ENCODE results near the gene NUP50. TPM values are rescaled to one million over a fixed set of nuclear protein-coding genes. Genes with fewer than 3 reads are reported as not detected.

Gene NUP50
- total RNA-seq, 1 donor from 2014 or later, result 57.6 TPM

DNA sequence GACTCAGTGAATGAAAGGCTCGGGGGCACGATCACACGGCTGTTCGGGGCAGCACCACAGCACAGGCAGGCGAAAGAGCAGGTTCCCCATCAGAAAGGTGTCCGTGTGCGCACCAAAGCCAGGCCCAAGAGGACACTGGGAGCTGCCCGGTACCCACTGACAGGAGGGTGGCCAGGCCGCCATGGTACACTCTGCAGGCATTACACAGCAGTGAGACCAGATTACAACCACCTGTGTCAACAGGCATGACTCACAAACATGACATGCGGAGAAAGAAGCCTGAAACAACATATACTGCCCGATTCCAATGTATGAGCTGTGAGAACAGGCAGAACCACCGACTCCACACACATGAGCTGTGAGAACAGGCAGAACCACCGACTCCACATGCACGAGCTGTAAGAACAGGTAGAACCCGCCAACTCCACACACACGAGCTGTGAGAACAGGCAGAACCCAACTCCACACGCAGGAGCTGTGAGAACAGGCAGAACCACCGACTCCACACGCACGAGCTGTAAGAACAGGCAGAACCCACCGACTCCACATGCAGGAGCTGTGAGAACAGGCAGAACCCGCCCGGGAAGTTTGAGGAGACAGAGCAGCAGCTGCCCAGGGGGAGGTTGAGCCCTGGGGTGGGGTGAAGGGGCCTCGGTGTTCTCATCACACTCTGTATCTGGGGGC is 44.4 kb downstream of the NUP50 start:
- no peak for DNase-seq (ENCODE audit: extremely low read depth, low read depth, low spot score)

DNA sequence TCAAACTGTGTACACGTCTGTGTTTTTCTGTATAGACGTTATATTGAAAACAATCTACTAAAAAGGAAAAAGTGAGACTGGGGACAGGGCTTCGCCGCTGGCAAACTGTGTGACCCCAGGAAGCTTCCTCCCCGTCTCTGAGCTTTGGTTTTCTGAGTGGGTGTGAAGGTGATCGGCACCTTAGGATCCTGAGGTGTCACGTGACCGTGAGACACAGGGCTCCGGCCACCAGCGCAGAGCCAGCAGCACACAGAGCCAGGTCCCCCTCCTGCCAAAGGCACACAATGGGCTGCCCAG is 44.9 kb downstream of the NUP50 start:
- DNase-seq (ENCODE audit: extremely low read depth, low read depth, low spot score), result no peak

GRCh38 chr22:45208993-45209838 is 45.5 kb downstream of the NUP50 start:
- no peak for DNase-seq (ENCODE audit: extremely low read depth, low read depth, low spot score)

DNA sequence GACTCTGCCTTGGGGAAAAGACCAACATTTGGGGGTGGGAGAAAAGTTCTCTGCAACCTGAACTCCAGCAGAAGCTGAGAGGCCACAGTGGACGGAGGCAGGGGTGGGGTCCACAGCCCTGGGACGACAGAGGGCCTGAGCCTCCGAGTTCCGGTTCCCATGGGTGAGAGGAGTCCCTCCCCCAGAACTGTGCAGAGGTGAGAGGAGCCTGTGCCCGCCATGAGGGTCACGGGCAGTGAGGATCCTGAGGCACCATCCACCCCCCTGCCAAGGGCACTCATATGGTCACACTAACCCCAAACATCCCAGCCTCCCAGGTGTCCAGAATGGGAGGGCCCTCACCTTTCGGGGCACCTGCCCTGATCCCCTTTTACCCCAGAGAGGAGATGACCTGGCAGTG is 46.4 kb downstream of the NUP50 start:
- no peak for DNase-seq (ENCODE audit: extremely low read depth, low read depth, low spot score)

DNA sequence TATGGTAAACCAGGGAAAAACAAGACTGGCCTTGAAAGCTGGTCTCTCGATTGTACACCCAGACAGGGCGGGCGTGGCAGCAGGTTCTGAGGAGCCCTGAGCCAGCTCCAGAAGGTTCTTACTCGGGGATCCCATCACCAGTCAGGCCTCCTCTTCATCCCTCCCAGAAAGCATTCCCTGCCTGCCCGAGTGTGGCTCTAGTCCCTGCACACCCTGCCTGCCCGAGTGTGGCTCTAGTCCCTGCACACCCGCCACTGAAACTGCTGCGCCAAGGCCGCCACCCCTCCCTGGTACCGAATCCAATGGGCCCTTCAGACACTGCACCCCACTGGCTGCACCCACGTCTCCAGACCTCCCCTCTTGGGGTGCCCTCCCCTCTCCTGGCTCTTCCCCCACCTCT is 46.9 kb downstream of the NUP50 start:
- no peak for DNase-seq (ENCODE audit: extremely low read depth, low read depth, low spot score)

DNA sequence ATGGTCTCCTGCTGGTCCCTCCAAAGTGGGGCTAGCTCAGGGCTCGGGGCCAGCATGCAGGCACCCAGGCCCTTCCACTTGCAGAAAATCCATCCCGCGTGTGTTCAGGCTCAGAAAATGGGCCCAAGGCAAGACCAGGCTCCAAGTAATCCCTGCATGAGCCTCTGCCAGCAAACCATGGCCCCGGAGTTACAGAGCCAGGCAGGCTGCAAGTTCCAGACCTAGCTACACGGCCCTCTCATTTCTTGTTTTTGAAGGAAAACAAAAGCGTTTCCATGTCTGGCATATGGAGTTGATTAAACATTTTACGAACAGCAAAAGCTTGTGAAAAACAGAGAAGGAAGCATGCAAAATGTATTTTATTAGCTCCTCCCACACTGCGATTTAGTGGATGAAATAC is 47.3 kb downstream of the NUP50 start:
- DNase-seq (ENCODE audit: extremely low read depth, low read depth, low spot score), result no peak

DNA sequence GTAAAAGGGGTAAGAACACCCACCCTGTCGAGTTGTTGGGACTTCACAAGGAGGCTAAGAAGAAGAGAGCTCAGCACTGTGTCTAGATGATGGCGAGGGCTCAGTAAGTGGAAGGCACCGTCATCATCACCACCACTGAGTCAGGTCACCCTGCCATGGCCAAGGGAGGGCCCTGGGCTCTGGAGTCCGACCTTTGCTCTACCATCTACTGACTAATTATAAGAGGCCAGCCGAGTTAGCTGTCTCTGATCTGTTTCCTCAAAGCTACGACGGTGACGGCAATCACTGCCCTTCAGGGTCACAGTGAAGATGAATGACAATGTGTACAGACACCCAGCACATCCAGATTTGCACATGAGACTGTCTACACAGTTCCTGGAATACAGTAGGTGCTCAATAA is 47.7 kb downstream of the NUP50 start:
- no peak for DNase-seq (ENCODE audit: extremely low read depth, low read depth, low spot score)

- DNase-seq (ENCODE audit: extremely low read depth, low read depth, low spot score), result no peak
Measured at GRCh38 chr22:45211848-45212247, 48.1 kb downstream of the NUP50 start.

DNA sequence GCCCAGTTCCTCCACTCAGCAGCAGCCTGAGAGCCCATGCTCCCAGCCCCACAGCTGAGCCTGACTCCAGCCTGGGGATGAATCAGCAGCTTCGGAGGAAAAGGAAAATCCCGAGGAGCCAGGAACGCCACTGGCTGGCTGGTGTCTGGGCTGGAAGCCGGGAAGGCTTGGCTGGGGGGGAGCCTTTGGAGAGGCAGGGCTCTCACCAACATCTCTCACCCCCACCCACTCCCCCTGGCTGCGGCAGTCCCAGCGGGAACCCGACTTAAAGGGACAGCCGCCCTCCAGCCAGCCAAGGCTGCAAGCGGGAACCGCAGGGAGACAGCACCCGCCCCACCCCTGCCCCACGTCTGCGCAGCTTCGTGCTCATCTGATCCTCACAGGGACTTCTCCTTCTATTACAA is 48.6 kb downstream of the NUP50 start:
- no peak for DNase-seq (ENCODE audit: extremely low read depth, low read depth, low spot score)

- no peak for DNase-seq (ENCODE audit: extremely low read depth, low read depth, low spot score)
Measured at GRCh38 chr22:45212992-45213751, 49.4 kb downstream of the NUP50 start.

GRCh38 chr22:45216133-45217003 is 52.6 kb downstream of the NUP50 start:
- no peak for DNase-seq (ENCODE audit: extremely low read depth, low read depth, low spot score)

- DNase-seq (ENCODE audit: extremely low read depth, low read depth, low spot score), result no peak
Measured at GRCh38 chr22:45217345-45217744, 53.6 kb downstream of the NUP50 start.

GRCh38 chr22:45217806-45218205 is 54.1 kb downstream of the NUP50 start:
- DNase-seq (ENCODE audit: extremely low read depth, low read depth, low spot score), result no peak

GRCh38 chr22:45218976-45219375 is 55.3 kb downstream of the NUP50 start:
- DNase-seq (ENCODE audit: extremely low read depth, low read depth, low spot score), result no peak

- DNase-seq (ENCODE audit: extremely low read depth, low read depth, low spot score), result no peak
Measured at GRCh38 chr22:45221201-45221600, 57.5 kb downstream of the NUP50 start.

- no peak for DNase-seq (ENCODE audit: extremely low read depth, low read depth, low spot score)
Measured at GRCh38 chr22:45223304-45224117, 59.8 kb downstream of the NUP50 start.

- DNase-seq (ENCODE audit: extremely low read depth, low read depth, low spot score), result no peak
Measured at GRCh38 chr22:45224331-45224730, 60.6 kb downstream of the NUP50 start.

GRCh38 chr22:45224988-45225731 is 61.4 kb downstream of the NUP50 start:
- no peak for DNase-seq (ENCODE audit: extremely low read depth, low read depth, low spot score)
